GM23338 (cell line): ENCODE results near the gene CCIN.

Experiments used
- CTCF ChIP-seq, 2 experiments: fragments of 200-600 bp in 1 of 2; sonication (generic) in 1 of 2; conservative IDR thresholded peaks; 2 replicates each; pipeline versions ENCODE4 v1.5.1 to v1.6.1; 2016 to 2017; ENCODE audit warnings: antibody characterized with exemption in 2 of 2, low read depth in 2 of 2, mild to moderate bottlenecking in 2 of 2, moderate library complexity in 1 of 2
- EZH2 ChIP-seq: fragments of 200-600 bp; sonication (generic); IDR thresholded peaks from one replicate; pipeline ENCODE4 v1.8.0; 2017; ENCODE audit warnings: antibody characterized with exemption, mild to moderate bottlenecking, low read depth; ENCODE audit not compliant: unreplicated experiment
- EZH2phosphoT487 ChIP-seq: fragments of 200-600 bp; sonication (generic); IDR thresholded peaks from one replicate; pipeline ENCODE4 v1.8.1; 2018; ENCODE audit warnings: antibody characterized with exemption; ENCODE audit not compliant: unreplicated experiment
- POLR2AphosphoS5 ChIP-seq: IDR thresholded peaks from 2 replicates; pipeline ENCODE4 v1.6.1; 2016; ENCODE audit warnings: antibody characterized with exemption, low read depth
- TF ChIP-seq, protein P1 (sequence below): IDR thresholded peaks from one replicate; pipeline ENCODE4 v1.6.1; 2018; ENCODE audit warnings: antibody characterized with exemption; ENCODE audit not compliant: unreplicated experiment

DNA sequence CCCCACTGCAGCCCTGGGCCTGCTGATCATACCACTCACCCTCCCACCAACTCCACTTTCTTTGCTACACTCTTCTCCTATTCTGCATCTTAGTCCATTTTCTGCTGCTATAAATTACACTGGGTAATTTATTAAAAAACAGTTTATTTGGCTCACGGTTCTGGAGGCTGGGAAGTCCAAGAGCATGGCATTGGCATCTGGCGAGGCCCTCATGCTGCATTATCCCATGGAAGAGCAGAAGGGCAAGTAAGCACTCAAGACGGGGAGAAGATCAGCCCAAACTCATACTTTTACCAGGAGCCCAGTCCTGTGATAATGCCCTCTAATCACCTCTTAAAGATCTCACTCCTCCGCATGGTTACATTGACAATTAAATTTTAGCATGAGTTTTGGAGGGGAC lies 23.2 kb upstream of the CCIN start:
- no peak for TF ChIP-seq CTCF (conservative IDR thresholded peaks at IDR 0.05; ENCODE audit: low read depth in 2 of 2)
- no peak for TF ChIP-seq POLR2AphosphoS5
- TF ChIP-seq, protein P1, sequence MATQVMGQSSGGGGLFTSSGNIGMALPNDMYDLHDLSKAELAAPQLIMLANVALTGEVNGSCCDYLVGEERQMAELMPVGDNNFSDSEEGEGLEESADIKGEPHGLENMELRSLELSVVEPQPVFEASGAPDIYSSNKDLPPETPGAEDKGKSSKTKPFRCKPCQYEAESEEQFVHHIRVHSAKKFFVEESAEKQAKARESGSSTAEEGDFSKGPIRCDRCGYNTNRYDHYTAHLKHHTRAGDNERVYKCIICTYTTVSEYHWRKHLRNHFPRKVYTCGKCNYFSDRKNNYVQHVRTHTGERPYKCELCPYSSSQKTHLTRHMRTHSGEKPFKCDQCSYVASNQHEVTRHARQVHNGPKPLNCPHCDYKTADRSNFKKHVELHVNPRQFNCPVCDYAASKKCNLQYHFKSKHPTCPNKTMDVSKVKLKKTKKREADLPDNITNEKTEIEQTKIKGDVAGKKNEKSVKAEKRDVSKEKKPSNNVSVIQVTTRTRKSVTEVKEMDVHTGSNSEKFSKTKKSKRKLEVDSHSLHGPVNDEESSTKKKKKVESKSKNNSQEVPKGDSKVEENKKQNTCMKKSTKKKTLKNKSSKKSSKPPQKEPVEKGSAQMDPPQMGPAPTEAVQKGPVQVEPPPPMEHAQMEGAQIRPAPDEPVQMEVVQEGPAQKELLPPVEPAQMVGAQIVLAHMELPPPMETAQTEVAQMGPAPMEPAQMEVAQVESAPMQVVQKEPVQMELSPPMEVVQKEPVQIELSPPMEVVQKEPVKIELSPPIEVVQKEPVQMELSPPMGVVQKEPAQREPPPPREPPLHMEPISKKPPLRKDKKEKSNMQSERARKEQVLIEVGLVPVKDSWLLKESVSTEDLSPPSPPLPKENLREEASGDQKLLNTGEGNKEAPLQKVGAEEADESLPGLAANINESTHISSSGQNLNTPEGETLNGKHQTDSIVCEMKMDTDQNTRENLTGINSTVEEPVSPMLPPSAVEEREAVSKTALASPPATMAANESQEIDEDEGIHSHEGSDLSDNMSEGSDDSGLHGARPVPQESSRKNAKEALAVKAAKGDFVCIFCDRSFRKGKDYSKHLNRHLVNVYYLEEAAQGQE, result no peak
- no peak for TF ChIP-seq EZH2
- TF ChIP-seq EZH2phosphoT487, result no peak
